IMR-90 (cell line): Measurements from ENCODE around the gene KIF5C. TPM values are rescaled to one million over a fixed set of nuclear protein-coding genes. Genes with fewer than 3 reads are reported as not detected.

Experiments used
- ATAC-seq: fragments of 200-7000 bp; cut with Tn5 transposase; 2 replicates; pipeline ENCODE4 v1.9.1; 2020; ENCODE audit warnings: low read depth, mild to moderate bottlenecking, moderate library complexity
- BruUV-seq: library from RNA; stranded (reverse); fragments of 400-500 nt; replicated peaks from 2 replicates; lab custom pipeline; 2021; lab: Mats Ljungman, UMichigan
- CTCF ChIA-PET: fragments of 300-600 bp; formaldehyde crosslinking; extraction: SDS; loops from one replicate; lab custom pipeline; 2021; ENCODE audit warnings: antibody characterized with exemption; lab: Yijun Ruan, JAX
- POLR2A ChIA-PET: fragments of 300-600 bp; sonication (Branson Sonifier 250); formaldehyde crosslinking; loops from one replicate; lab custom pipeline; 2022; ENCODE audit warnings: antibody characterized with exemption; ENCODE audit not compliant: unreplicated experiment; lab: Charles Lee
- DNase-seq: peaks from one replicate; pipeline ENCODE4 v3.0.0; 2013
- H2AFZ ChIP-seq: replicated peaks from 2 replicates; pipeline ENCODE3; 2013; ENCODE audit warnings: low read length, mild to moderate bottlenecking; ENCODE audit not compliant: poor library complexity
- H2AK5ac ChIP-seq: 2 replicates; pipeline ENCODE4 v1.6.1; 2013; ENCODE audit warnings: low read depth, low read length, inconsistent platforms
- H2AK9ac ChIP-seq: replicated peaks from 2 replicates; pipeline ENCODE3; 2013; ENCODE audit warnings: mild to moderate bottlenecking, low read depth, low read length, moderate library complexity; ENCODE audit not compliant: poor library complexity
- H2BK120ac ChIP-seq: 2 replicates; pipeline ENCODE4 v1.6.1; 2013; ENCODE audit warnings: low read depth, low read length, inconsistent platforms
- H2BK15ac ChIP-seq: 3 replicates; pipeline ENCODE4 v1.6.1; 2013; ENCODE audit warnings: low read depth, low read length, inconsistent platforms
- H2BK20ac ChIP-seq: 2 replicates; pipeline ENCODE4 v1.6.1; 2013; ENCODE audit warnings: low read depth, mild to moderate bottlenecking, inconsistent platforms, low read length, moderate library complexity
- H2BK5ac ChIP-seq: 2 replicates; pipeline ENCODE4 v1.6.1; 2013; ENCODE audit warnings: mild to moderate bottlenecking, low read depth, low read length, inconsistent platforms; ENCODE audit not compliant: poor library complexity, severe bottlenecking
- H3K14ac ChIP-seq: replicated peaks from 2 replicates; pipeline ENCODE4 v1.6.1; 2013; ENCODE audit warnings: low read depth, low read length, inconsistent platforms
- H3K18ac ChIP-seq: 2 replicates; pipeline ENCODE4 v1.6.1; 2013; ENCODE audit warnings: low read depth, low read length, control low read depth
- H3K23ac ChIP-seq: 2 replicates; pipeline ENCODE4 v1.6.1; 2013; ENCODE audit warnings: low read depth, low read length, inconsistent platforms
- H3K27ac ChIP-seq: 2 replicates; pipeline ENCODE4 v1.5.1; 2013; ENCODE audit warnings: mild to moderate bottlenecking, control low read depth, low read length; ENCODE audit not compliant: insufficient read depth
- H3K27me3 ChIP-seq: 2 replicates; pipeline ENCODE4 v1.6.1; 2013; ENCODE audit warnings: low read length; ENCODE audit not compliant: control insufficient read depth, insufficient read depth
- H3K36me3 ChIP-seq: 2 replicates; pipeline ENCODE4 v1.6.1; 2013; ENCODE audit warnings: low read length, mixed read lengths; ENCODE audit not compliant: control insufficient read depth, insufficient read depth
- H3K4ac ChIP-seq: 2 replicates; pipeline ENCODE4 v1.6.1; 2013; ENCODE audit warnings: low read depth, low read length, inconsistent platforms
- H3K4me1 ChIP-seq: 2 replicates; pipeline ENCODE4 v1.6.1; 2013; ENCODE audit warnings: low read length, mixed read lengths; ENCODE audit not compliant: control insufficient read depth, insufficient read depth
- H3K4me2 ChIP-seq: 2 replicates; pipeline ENCODE4 v1.6.1; 2013; ENCODE audit warnings: low read depth, mild to moderate bottlenecking, control low read depth, low read length, moderate library complexity
- H3K4me3 ChIP-seq: 2 replicates; pipeline ENCODE4 v1.5.1; 2013; ENCODE audit warnings: low read depth, mild to moderate bottlenecking, control low read depth, low read length, moderate library complexity; ENCODE audit not compliant: insufficient read depth
- H3K56ac ChIP-seq: 2 replicates; pipeline ENCODE4 v1.6.1; 2013; ENCODE audit warnings: low read length, inconsistent platforms; ENCODE audit not compliant: insufficient read depth; ENCODE audit errors: extremely low read depth
- H3K79me1 ChIP-seq, 2 experiments: 2 replicates each; pipeline ENCODE4 v1.6.1; 2013; ENCODE audit warnings: low read length in 2 of 2, inconsistent platforms in 1 of 2, low read depth in 1 of 2
- H3K9ac ChIP-seq: 2 replicates; pipeline ENCODE4 v1.6.1; 2013; ENCODE audit warnings: low read depth, low read length, control low read depth
- H3K9me1 ChIP-seq: 2 replicates; pipeline ENCODE4 v1.6.1; 2013; ENCODE audit warnings: low read length, inconsistent platforms; ENCODE audit not compliant: insufficient read depth
- H3K9me3 ChIP-seq: 2 replicates; pipeline ENCODE4 v1.6.1; 2013; ENCODE audit warnings: low read length; ENCODE audit not compliant: control insufficient read depth, insufficient read depth
- H4K20me1 ChIP-seq: 2 replicates; pipeline ENCODE4 v1.6.1; 2013; ENCODE audit warnings: low read length, inconsistent platforms; ENCODE audit not compliant: insufficient read depth
- H4K5ac ChIP-seq: 2 replicates; pipeline ENCODE4 v1.6.1; 2013; ENCODE audit warnings: mild to moderate bottlenecking, low read depth, low read length, control low read depth
- H4K8ac ChIP-seq, 2 experiments: 2 replicates each; pipeline ENCODE4 v1.6.1; 2013; ENCODE audit warnings: low read depth in 2 of 2, low read length in 2 of 2, control low read depth in 1 of 2, inconsistent platforms in 1 of 2
- H4K91ac ChIP-seq: 2 replicates; pipeline ENCODE4 v1.6.1; 2013; ENCODE audit warnings: low read depth, low read length, inconsistent platforms; ENCODE audit not compliant: insufficient read depth
- BHLHE40 ChIP-seq: fragments of 150-350 bp; IDR thresholded peaks from 2 replicates; pipeline ENCODE4 v1.6.1; 2016; ENCODE audit warnings: mild to moderate bottlenecking, low read depth, low read length
- CEBPB ChIP-seq: IDR thresholded peaks from 2 replicates; pipeline ENCODE4 v1.6.1; 2012; ENCODE audit warnings: low read depth, low read length, improper control_type of control experiment
- FOS ChIP-seq: fragments of 150-350 bp; IDR thresholded peaks from 2 replicates; pipeline ENCODE4 v1.6.1; 2016; ENCODE audit warnings: low read depth, low read length
- RCOR1 ChIP-seq: IDR thresholded peaks from 2 replicates; pipeline ENCODE4 v1.6.1; 2012; ENCODE audit warnings: mild to moderate bottlenecking, low read length, improper control_type of control experiment; ENCODE audit not compliant: insufficient replicate concordance
- WGBS, 2 experiments: methylation state at CpG; one replicate each; pipeline versions ENCODE4 v1.1.5 to v1.1.7; 2013; ENCODE audit warnings: missing lambda C conversion rate in 2 of 2; ENCODE audit not compliant: insufficient read length in 1 of 2; ENCODE audit errors: extremely low coverage in 2 of 2; 5-methylcytosine and 5-hydroxymethylcytosine counted together
- dilution Hi-C: fragments of 300-500 bp; cut with HindIII; formaldehyde crosslinking; loops from one replicate; pipeline ENCODE4 v1.14.3; 2018; ENCODE audit warnings: low sequenced_read_pairs; ENCODE audit not compliant: unreplicated experiment
- in situ Hi-C: fragments of 300-500 bp; cut with MboI; formaldehyde crosslinking; loops from 3 replicates; pipeline ENCODE4 v1.14.3; 2019; ENCODE audit warnings: low sequenced_read_pairs, inconsistent platforms, mixed read lengths
- intact Hi-C: fragments of 100-400 bp; cut with micrococcal nuclease; formaldehyde crosslinking; loops from 2 replicates; pipeline ENCODE4 v1.10.0; 2022
- polyA plus RNA-seq, 3 experiments: library from polyadenylated mRNA; depleted of rRNA; stranded (reverse); fragments of >200 nt; gene quantifications; 2 replicates each; pipeline ENCODE4 v1.2.3, GENCODE V29; 2012; ENCODE audit warnings: low replicate concordance in 1 of 3
- total RNA-seq: library from RNA; depleted of rRNA; stranded (reverse); fragments of >200 nt; gene quantifications from 2 replicates; pipeline ENCODE4 v1.2.3, GENCODE V29; 2012

The KIF5C gene
- total and polyA plus RNA-seq, 2 of the 4 experiments (the other 2 are of a cell fraction), result 0.10 to 0.18 TPM

- Histone ChIP-seq H3K9me1 (peaks cover 4% of the 10 kb centered on the region; the same call in 1 of the 2 replicates), H3K4ac (no peak overlapping the region), H4K20me1 (no peaks in the 10 kb centered on the region), H2BK5ac (no peak overlapping the region), H2BK20ac (no peak overlapping the region; the same call in 1 of the 2 replicates), H3K27me3 (no peaks in the 10 kb centered on the region), H2AK5ac (no peak overlapping the region), H3K18ac (no peak overlapping the region), H3K9ac (no peak overlapping the region), H2AFZ (no peak overlapping the region), H3K4me1 (peaks cover 3% of the 10 kb centered on the region), H3K79me1 (no peaks in the 10 kb centered on the region), H4K5ac (no peak overlapping the region), H3K14ac (no peak overlapping the region), H4K8ac (no peak overlapping the region), H3K23ac (no peak overlapping the region), H2BK120ac (no peak overlapping the region), H3K4me3 (no peak overlapping the region), H2BK15ac (no peak overlapping the region), H3K56ac (no peak overlapping the region), H3K36me3 (no peaks in the 10 kb centered on the region), H3K9me3 (no peaks in the 10 kb centered on the region), H3K4me2 (no peak overlapping the region), H4K91ac (no peak overlapping the region), H2AK9ac (no peak overlapping the region), H3K27ac (no peak overlapping the region)
- no peak for TF ChIP-seq RCOR1
- no peak for TF ChIP-seq FOS
- TF ChIP-seq BHLHE40, result no peak
- TF ChIP-seq CEBPB, result no peak
- DNase-seq (no peak), ATAC-seq (no peak)
- no TSS peak for BruUV-seq
- ChIA-PET POLR2A (no interaction called here), CTCF (no interaction called here)
- in situ Hi-C loops, result no loop called here
- WGBS, 2 experiments, result no CpG with 5 or more reads among the region's 5 CpGs
- dilution Hi-C loops, result no loop called here
- intact Hi-C loops, result no loop called here
These were observed 183.9 kb downstream of the KIF5C start for GRCh38 chr2:149058936-149059335.
